ENCODE results near the gene SERPINA5. TPM values are rescaled to one million over a fixed set of nuclear protein-coding genes. Genes with fewer than 3 reads are reported as not detected.

The SERPINA5 gene
- total RNA-seq, 1 donor from 2014 or later = not detected

- intact Hi-C loops (cut with micrococcal nuclease) = no loop called here
- POLR2A ChIA-PET = no interaction called here
These were observed 10.6 kb downstream of the SERPINA5 start for GRCh38 chr14:94591871-94592270.

GRCh38 chr14:94592457-94592856 is 11.2 kb downstream of the SERPINA5 start:
- intact Hi-C loops (cut with micrococcal nuclease) = no loop called here
- TF ChIP-seq CTCF (IDR thresholded peaks at IDR 0.05) = no peak
- CTCF ChIA-PET = no interaction called here

More at GRCh38 chr14:94591871-94592270, 10.6 kb downstream of the SERPINA5 start:
- Mint-ChIP-seq H3K36me3 (ENCODE audit: low read depth) (no peaks in the 10 kb centered on the region), H3K4me1 (no peaks in the 10 kb centered on the region), H3K27me3 (no peaks in the 10 kb centered on the region), H3K27ac (no peak overlapping the region), H3K4me3 (no peak overlapping the region), H3K9me3 (no peaks in the 10 kb centered on the region)
- no peak for TF ChIP-seq CTCF (IDR thresholded peaks at IDR 0.05)
- DNase-seq (no peak), ATAC-seq (ENCODE audit: low read depth) (no peak)
- CTCF ChIA-PET = no interaction called here

GRCh38 chr14:94593376-94593748 is 12.1 kb downstream of the SERPINA5 start:
- no peak for TF ChIP-seq CTCF (IDR thresholded peaks at IDR 0.05)
- Mint-ChIP-seq H3K27ac (no peak overlapping the region), H3K4me1 (no peaks in the 10 kb centered on the region), H3K9me3 (no peaks in the 10 kb centered on the region), H3K27me3 (no peaks in the 10 kb centered on the region), H3K4me3 (no peak overlapping the region), H3K36me3 (ENCODE audit: low read depth) (no peaks in the 10 kb centered on the region)
- POLR2A ChIA-PET = no interaction called here
- ATAC-seq (ENCODE audit: low read depth) = no peak
- intact Hi-C loops (cut with micrococcal nuclease) = no loop called here
- CTCF ChIA-PET = no interaction called here
- DNase-seq = no peak

More at GRCh38 chr14:94592457-94592856, 11.2 kb downstream of the SERPINA5 start:
- H3K36me3 Mint-ChIP-seq (ENCODE audit: low read depth) = no peaks in the 10 kb centered on the region
- H3K9me3 Mint-ChIP-seq = no peaks in the 10 kb centered on the region
- DNase-seq = no peak
- no peak for ATAC-seq (ENCODE audit: low read depth)
- no peaks in the 10 kb centered on the region for H3K4me1 Mint-ChIP-seq
- no peak overlapping the region for H3K4me3 Mint-ChIP-seq
- no peak overlapping the region for H3K27ac Mint-ChIP-seq
- no peaks in the 10 kb centered on the region for H3K27me3 Mint-ChIP-seq
- POLR2A ChIA-PET = no interaction called here

- intact Hi-C loops (cut with micrococcal nuclease) = no loop called here
- Mint-ChIP-seq H3K27ac (no peak overlapping the region), H3K27me3 (no peaks in the 10 kb centered on the region), H3K4me1 (no peaks in the 10 kb centered on the region), H3K9me3 (no peaks in the 10 kb centered on the region), H3K36me3 (ENCODE audit: low read depth) (no peaks in the 10 kb centered on the region), H3K4me3 (no peak overlapping the region)
- POLR2A ChIA-PET = no interaction called here
- DNase-seq (no peak), ATAC-seq (ENCODE audit: low read depth) (no peak)
- CTCF ChIA-PET = no interaction called here
- TF ChIP-seq CTCF (IDR thresholded peaks at IDR 0.05) = no peak
These were observed 12.7 kb downstream of the SERPINA5 start for GRCh38 chr14:94593749-94594431.

- Mint-ChIP-seq H3K4me1 (no peaks in the 10 kb centered on the region), H3K27ac (no peak overlapping the region)
- intact Hi-C loops (cut with micrococcal nuclease) = no loop called here
These were observed 13.2 kb downstream of the SERPINA5 start for GRCh38 chr14:94594441-94594840.

More at GRCh38 chr14:94594441-94594840, 13.2 kb downstream of the SERPINA5 start:
- H3K4me3 Mint-ChIP-seq = no peak overlapping the region
- no peaks in the 10 kb centered on the region for H3K36me3 Mint-ChIP-seq (ENCODE audit: low read depth)
- no peak for TF ChIP-seq CTCF (IDR thresholded peaks at IDR 0.05)
- ChIA-PET CTCF (no interaction called here), POLR2A (no interaction called here)
- H3K9me3 Mint-ChIP-seq = no peaks in the 10 kb centered on the region
- no peaks in the 10 kb centered on the region for H3K27me3 Mint-ChIP-seq
- DNase-seq (no peak), ATAC-seq (ENCODE audit: low read depth) (no peak)

Data from activated B cell treated with CpG ODN at 0.5 μM for 24 hours (primary cell).